GM21447 (cell line): ENCODE results near the gene DUSP1.
"Not testable (repeated sequence)": the region's sequence is repeated elsewhere in the genome, so short reads cannot be mapped to it uniquely, and the experiment has no call there.

Experiments
- ATAC-seq: cut with Tn5 transposase; IDR thresholded peaks from one replicate; pipeline ENCODE4 v1.9.1; 2021; ENCODE audit not compliant: unreplicated experiment

Gene DUSP1

GRCh38 chr5:172770675-172771438 lies at the start of gene DUSP1:
Gene DUSP1, minus strand, starts transcription at chr5:172771195. Its CDS starts 243 bp downstream, at chr5:172770952.
- ATAC-seq, result peak; percentile 48

DNA sequence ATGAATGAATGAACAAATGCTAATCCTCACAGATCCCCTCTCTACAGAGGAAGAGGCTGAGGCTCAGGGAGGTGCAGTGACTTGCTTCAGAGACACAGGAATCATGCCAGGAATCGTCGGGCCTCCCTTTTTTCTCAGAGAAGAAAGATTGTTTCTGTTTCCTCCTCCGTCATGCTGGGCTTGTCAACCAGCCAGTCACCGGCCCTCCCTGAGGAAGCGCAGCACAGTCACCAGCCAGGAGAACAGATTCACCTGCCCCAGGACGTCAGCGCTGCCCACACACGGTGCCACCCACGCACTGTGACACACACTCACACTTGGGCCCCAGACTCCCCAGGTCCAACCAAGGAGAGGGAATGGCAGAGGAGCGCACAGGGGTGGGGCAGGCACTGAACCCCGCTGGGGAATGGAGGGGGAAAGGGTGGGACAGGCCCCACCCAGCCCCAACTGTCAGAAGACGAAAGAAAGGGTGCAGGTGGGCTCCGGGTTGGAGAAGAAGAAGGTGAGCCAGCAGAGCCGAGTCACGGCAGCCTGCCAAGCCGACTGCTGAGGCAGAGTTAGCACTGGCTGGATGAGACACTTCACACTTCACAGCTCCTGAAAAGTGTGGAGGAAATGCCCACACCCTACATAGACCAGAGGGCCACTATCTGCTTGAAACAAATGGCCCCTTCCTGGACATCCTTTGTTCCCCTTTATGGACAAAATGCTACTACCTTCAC lies 49.2 kb upstream of the DUSP1 start:
- ATAC-seq, result no peak

- no peak for ATAC-seq
Measured at GRCh38 chr5:172819569-172819968, 48.6 kb upstream of the DUSP1 start.

GRCh38 chr5:172818081-172818480 lies 47.1 kb upstream of the DUSP1 start:
- no peak for ATAC-seq

DNA sequence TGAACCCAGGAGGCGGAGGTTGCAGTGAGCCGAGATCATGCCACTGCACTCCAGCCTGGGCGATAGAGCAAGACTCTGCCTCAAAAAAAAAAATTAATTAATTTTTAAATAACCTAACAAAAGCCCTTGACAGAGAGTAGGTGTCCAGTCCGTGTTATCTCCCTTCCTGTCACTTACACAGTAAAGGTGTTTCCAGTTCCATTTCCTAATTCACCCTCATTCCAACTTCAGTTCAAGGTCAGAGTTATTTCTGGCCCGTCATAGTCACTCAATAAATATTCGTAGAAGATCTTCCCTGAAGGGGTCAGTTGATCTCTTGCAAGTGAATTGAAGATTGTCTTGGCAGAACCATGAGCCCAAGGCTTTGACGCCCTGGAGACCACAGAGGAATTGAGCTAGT lies 46.7 kb upstream of the DUSP1 start:
- no peak for ATAC-seq

- no peak for ATAC-seq
Measured at GRCh38 chr5:172816925-172817562, 46.0 kb upstream of the DUSP1 start.

GRCh38 chr5:172815631-172816030 lies 44.6 kb upstream of the DUSP1 start:
- ATAC-seq, result no peak

DNA sequence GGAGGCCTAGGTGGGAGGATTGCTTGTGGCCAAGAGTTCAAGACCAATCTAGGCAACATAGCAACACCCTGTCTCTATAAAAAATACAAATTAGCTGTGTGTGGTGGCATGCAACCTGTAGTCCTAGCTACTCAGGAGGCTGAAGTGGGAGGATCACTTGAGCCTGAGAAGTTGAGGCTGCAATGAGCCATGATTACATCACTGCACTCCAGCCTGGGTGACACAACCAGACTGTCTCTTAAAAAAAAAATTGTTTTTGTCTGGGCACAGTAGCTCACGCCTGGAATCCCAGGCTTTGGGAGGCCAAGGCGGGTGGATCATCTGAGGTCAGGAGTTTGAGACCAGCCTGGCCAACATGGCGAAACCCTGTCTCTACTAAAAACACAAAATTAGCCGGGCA lies 40.0 kb upstream of the DUSP1 start:
- ATAC-seq, result not testable (repeated sequence)

DNA sequence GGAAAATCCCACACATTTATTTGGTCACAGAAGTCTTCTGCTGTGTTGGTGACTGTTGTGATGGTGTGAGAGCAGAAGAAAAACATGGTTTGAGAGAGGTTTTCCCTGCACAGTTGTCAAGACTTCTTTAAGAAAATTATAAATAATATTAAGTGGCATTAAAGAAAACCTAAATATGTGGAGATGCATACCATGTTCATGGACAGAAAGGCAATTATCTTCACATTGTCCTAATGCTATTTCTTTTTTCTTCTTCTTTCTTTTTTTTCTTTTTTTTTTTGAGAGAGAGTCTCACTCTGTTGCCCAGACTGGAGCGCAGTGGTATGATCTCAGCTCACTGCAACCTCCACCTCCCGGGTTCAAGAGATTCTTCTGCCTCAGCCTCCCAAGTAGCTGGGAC lies 38.8 kb upstream of the DUSP1 start:
- no peak for ATAC-seq

GRCh38 chr5:172807766-172808311 lies 36.8 kb upstream of the DUSP1 start:
- no peak for ATAC-seq

- ATAC-seq, result peak; percentile 95
Measured at GRCh38 chr5:172806897-172807672, 36.1 kb upstream of the DUSP1 start.

GRCh38 chr5:172805736-172806255 lies 34.8 kb upstream of the DUSP1 start:
- ATAC-seq, result no peak

- no peak for ATAC-seq
Measured at GRCh38 chr5:172805018-172805683, 34.2 kb upstream of the DUSP1 start.

DNA sequence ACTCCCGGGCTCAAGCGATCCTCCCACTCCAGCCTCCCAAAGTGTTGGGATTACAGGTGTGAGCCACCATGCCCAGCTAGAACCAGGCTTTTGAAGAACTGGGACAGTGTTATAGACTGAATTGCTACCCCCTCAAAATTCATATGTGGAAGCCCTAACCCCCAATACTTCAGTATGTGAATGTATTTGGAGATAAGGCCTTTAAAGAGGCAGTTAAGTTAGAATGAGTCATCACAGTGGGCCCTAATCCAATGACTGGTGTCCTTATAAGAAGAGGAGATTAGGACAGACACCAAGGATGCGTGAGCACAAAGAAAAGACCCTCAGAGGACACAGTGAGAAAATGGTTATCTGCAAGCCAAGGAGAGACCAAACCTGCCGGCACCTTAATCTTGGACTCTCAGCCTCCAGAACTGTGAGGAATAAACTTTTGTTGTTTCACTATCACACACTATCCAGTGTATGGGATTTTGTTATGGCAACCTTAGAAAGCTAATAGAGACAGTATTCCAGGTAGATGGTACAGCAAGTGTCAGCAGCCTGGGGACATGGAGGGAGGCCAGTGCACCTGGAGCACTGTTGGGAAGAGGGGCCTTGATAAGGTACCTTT lies 31.7 kb upstream of the DUSP1 start:
- no peak for ATAC-seq

DNA sequence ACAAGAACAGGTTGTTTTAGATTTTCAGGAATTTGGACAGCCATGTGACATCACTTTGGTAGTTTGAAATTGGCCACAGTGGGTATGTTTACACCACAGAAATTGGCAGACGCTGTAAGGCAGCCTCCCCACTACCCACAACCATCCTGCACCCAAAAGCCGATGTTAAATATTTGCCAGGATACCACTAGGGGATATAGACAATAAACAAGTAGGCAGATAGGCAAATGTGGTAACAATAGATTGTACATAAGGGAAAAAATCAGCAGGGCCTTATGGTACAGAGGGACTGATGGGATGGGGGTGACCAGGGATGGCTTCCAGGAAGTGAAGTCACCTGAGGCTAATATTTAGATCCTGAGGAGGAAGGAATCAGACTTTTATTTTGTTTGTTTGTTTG lies 31.1 kb upstream of the DUSP1 start:
- ATAC-seq, result no peak

- ATAC-seq, result no peak
Measured at GRCh38 chr5:172801179-172801671, 30.2 kb upstream of the DUSP1 start.

DNA sequence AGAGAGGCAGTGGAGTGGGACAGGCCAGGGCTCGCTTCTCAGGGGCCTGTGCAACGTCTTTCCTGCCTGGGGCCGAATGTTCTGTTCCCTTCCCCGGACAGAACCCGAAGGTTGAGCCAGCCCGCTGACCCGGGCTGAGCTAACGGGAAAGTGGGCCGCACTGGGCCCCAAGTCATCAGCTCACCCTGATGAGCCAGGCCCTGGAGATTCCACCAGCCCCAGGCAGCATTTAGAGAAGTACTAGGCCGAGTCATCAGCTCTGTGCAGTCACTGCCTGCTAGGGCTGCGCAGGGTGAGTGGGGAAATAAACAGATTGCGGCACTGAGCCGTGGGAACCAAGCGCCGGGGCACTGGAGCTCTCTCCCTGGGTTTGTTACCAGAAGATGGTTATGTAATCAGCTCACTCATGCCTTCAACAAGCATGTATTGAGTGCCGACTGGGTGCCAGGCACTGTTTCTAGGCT lies 29.1 kb upstream of the DUSP1 start:
- no peak for ATAC-seq

DNA sequence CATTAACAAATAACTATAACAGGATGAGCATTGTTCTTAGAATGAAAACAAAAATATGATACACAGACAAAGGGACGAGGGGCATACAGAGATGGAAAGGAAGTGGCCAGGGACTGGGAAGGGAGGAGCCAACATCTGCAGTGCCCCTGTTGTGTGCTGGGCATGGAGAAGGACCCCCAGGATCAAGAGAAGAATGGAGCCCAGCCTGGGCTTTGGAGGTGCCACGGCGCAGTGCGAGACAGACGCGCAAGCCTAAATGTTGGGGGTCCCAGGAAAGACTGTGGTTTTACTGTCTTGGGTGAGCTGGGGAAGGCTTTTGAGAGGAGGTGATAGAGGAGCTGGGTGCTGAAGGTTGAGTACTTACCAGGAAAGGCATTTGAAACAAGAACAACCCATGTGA lies 28.4 kb upstream of the DUSP1 start:
- no peak for ATAC-seq

DNA sequence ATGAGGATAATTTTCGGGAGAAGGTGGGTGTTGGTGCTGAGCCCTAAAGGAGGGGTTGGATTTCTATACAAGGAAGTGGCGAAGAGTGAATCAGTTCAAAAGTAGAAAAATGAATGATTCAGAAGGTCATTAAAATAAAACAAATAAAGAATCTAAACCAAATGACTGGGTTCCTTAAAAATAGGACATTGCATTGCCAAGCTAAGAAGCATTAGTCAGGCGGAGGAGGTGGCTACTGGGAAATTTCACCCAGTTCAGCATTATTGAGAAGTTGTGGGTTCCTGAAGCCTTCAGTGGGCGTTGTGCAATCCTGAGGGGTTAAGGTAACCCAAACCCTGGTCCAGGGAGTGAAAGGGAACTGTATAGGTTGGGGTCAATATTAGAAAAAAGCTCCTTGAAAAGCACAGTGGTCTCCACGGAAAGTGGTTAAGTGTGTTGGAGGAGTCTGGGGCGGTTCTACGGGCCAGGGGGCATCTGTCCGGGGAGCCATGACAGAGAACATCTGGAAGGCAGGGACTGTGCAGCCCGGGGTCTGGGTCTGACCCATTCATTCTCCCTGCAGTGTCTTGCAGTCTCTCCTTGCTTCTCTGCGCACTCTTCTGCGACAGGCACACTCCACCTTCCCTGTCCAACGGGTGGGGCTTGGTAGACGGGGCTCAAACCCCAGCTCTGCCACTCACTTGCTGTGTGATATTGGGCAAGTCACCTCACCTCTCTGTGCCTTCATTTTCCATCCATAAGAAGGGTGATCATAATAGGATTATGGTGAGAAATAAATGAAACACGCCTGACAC lies 27.6 kb upstream of the DUSP1 start:
- ATAC-seq, result no peak
